22Rv1 (cell line): ENCODE results near the gene PPIF.

Source experiments
- H3K27ac ChIP-seq: fragments of 450-650 bp; 2 replicates; pipeline ENCODE4 v1.5.1; 2017
- ZFX ChIP-seq: fragments of 450-650 bp; IDR thresholded peaks from 2 replicates; pipeline ENCODE4 v1.6.1; 2017; ENCODE audit warnings: antibody characterized with exemption, borderline replicate concordance
- TF ChIP-seq, protein P1 (sequence below): fragments of 450-650 bp; IDR thresholded peaks from 2 replicates; pipeline ENCODE4 v1.5.1; 2017; ENCODE audit warnings: mild to moderate bottlenecking

PPIF gene

DNA sequence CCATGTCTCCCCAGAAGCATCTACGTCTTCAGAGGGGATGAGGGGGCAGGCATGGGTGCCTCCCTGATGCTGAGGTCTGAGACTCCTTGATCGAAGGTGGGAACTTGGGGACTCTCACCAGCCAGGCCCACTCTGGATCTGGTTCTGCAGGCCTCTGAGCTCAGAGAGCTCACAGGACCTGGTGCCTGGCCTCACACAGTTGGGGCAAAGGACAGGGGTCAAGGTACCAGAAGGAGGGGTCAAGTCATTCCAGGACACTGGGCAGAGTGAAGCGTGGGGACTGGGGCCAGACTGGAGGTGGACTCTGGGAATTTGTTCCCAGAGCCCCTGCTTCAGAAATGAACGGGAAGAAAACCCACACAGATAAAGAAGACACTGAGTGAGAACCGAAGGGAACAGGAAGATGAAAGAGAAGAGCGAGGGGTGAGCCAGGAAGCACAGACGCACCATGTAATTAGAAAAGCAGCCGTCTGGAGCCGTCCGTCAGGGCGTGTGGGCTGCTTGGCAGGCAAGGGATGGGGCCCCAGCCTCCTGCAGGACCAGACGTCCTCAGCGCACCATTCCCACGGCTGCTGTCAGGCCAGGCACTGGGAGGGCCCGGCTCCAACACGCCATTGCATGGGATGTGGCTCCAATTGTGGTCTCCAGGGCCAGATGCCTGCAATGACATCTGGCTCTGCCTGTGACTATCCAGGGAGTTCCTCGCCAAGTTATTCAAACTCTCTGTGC, 50.5 kb downstream of the PPIF start:
- no peak overlapping the region for H3K27ac ChIP-seq
- TF ChIP-seq, protein P1, sequence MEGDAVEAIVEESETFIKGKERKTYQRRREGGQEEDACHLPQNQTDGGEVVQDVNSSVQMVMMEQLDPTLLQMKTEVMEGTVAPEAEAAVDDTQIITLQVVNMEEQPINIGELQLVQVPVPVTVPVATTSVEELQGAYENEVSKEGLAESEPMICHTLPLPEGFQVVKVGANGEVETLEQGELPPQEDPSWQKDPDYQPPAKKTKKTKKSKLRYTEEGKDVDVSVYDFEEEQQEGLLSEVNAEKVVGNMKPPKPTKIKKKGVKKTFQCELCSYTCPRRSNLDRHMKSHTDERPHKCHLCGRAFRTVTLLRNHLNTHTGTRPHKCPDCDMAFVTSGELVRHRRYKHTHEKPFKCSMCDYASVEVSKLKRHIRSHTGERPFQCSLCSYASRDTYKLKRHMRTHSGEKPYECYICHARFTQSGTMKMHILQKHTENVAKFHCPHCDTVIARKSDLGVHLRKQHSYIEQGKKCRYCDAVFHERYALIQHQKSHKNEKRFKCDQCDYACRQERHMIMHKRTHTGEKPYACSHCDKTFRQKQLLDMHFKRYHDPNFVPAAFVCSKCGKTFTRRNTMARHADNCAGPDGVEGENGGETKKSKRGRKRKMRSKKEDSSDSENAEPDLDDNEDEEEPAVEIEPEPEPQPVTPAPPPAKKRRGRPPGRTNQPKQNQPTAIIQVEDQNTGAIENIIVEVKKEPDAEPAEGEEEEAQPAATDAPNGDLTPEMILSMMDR, result no peak
- TF ChIP-seq ZFX, result no peak

DNA sequence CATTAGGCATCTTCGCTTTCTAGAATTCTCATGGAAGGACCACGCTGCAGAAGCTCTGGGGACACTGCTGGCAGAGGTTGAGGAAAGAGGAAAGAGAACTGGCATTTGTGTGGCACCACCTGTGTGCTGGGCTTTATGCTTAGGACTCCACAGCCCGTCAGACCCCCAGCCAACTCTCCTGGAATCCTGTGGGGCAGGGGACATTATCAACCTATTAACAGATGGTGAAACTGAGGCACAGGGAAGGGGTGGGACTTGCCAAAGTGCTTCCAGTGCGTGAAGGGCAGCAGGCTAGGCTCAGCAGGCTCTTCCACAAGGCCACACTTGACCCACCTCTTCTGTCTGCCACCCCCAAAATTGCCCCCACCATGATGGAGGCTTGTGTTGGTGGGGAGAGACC, 51.4 kb downstream of the PPIF start:
- TF ChIP-seq ZFX, result no peak
- TF ChIP-seq, protein P1, result no peak
- no peak overlapping the region for H3K27ac ChIP-seq

DNA sequence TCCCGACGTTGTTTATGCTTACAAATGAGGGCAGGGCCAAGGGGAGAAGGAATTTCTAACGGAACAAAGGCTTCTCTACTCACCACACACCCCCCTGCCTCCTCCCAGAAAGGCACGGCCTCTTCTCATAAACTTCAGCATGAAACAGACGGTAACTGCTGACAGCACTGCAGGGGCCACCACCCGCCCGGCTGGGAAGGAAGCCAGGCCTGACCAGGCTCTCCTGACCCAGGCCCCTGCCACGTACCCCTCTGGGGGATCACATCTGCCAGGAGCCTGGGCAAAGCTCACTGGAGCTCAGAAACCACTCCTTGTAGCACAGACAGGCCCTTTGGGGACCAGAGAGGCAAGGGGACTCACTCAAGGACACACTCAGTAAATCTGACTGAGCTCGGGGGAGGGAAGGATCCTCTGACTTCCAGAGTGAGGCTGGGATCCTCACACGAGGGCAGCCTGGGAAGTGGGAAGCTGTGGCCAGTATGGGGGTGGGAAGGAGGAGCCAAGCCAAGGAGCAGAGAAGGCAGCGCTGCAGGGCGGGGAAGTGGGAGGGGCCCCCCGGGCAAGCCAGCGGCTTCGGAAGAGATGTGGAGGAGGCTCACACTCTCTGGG, 52.1 kb downstream of the PPIF start:
- no peak overlapping the region for H3K27ac ChIP-seq
- TF ChIP-seq, protein P1, result no peak
- TF ChIP-seq ZFX, result no peak

DNA sequence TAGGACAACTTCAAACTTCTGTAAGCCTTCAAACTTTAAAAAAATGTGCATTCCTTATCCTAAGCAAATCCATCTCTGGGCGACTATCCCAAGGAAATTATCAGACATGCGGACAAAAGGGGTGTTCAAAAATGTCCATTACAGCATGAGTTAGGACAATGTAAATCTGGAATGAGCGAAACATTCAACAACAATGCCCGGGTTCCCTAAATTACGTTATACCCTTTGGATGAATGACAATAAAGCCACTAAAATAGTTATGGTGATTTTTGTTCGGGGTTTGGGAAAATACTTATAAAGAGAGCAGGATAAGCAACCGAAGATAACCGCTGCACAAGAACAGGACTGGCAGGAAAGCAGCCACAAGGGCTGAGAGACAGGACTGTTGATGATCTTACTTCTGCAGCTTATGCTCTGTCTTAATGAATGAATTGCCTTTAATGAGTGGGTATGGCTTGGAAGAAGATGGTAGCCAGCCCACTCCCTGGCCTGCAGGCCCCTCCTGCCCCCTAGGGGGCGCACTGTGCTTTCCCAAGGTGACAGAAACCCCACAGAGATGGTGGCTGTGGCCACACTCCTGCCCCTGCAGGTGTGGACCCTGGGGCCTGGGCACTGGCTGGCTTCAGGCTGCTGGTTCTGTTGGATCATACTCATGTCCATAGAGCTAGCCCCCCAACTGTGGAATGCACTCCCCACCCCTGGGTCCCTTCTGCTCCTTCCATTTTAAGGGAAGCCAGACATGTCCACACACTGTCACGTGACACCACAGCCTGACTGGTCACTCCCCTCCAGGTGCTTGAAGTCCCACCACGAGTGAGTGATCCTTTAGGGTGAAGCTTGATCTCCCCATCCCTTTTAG, 53.1 kb downstream of the PPIF start:
- TF ChIP-seq, protein P1, result peak; percentile 88
- TF ChIP-seq ZFX, result no peak
- no peak overlapping the region for H3K27ac ChIP-seq

DNA sequence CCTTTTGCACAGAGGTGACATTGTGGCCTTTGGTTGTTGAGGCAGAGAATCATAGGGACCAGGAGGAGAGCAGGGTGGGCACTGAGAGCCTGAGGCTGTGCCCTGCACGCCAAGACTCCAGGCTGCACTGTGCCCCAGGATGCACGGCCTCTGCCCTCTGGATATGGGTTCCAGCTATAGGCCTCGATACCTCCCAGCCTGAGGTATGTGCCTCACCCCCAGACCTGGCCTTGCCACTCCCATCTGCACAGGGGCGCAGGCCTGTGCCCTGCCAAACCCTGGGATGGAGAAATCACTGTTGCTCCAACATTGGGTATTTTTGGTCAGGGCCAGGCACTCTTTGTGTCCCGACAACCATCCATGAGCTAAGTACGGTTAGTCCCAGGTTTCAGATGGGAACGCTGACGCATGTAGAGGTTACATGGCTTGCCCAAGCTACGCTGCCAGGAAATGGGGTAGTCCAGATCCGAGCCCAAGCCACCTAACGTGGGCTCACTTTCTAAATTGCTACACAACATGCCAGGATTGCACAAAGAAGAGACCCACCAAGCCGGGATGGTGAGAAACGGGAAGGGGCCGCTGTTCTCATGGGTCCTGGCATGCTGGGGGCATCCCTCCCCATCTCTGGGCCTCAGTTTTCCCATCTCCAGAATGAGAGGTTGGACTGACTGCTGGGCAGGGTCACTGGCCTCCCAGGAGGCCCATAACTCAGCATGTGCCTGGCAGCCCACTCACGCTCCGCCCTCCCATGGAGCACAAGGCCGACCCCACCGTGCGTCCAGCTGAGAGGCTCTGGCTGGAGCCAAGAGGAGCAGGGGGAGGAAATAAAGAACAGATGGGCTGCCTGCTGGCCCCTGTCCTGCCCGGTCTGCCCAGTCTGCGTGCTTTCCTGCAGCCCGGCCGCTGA, 54.0 kb downstream of the PPIF start:
- H3K27ac ChIP-seq, result no peak overlapping the region
- TF ChIP-seq, protein P1, result no peak
- TF ChIP-seq ZFX, result no peak

DNA sequence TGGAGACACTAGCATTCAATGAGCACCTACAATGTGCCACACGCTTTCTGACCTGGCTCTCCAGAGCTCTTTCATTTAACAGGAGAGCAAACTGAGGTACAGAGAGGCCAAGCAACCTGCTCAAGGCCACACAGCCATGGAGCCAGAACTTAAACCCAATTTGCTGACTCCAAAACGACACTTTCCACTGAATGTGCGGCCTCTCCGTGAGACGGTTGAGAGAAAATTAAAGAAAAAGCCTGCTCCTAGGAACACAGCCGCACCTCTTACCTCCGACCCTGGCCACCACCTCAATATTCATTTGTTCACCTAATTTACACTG, 55.3 kb downstream of the PPIF start:
- no peak for TF ChIP-seq ZFX
- TF ChIP-seq, protein P1, result no peak
- no peak overlapping the region for H3K27ac ChIP-seq
